ELR (cell line): ENCODE results near the gene POLR2J3.
"Not testable (repeated sequence)": the region's sequence is repeated elsewhere in the genome, so short reads cannot be mapped to it uniquely, and the experiment has no call there.

ENCODE experiments used
- DNase-seq: peaks from one replicate; pipeline ENCODE4 v3.0.0-alpha.2; 2015; ENCODE audit warnings: low read depth

The POLR2J3 gene

GRCh38 chr7:102583495-102583894 is 11.1 kb upstream of the POLR2J3 start:
- DNase-seq, result not testable (repeated sequence)

- not testable (repeated sequence) for DNase-seq
Measured at GRCh38 chr7:102581722-102582121, 9.3 kb upstream of the POLR2J3 start.

GRCh38 chr7:102578486-102578885 is 6.1 kb upstream of the POLR2J3 start:
- DNase-seq, result not testable (repeated sequence)

GRCh38 chr7:102577315-102578240 is 5.2 kb upstream of the POLR2J3 start:
- DNase-seq, result not testable (repeated sequence)

GRCh38 chr7:102576363-102576762 is 4.0 kb upstream of the POLR2J3 start:
- DNase-seq, result not testable (repeated sequence)

GRCh38 chr7:102574607-102575006 is 2.2 kb upstream of the POLR2J3 start:
- not testable (repeated sequence) for DNase-seq

- DNase-seq, result not testable (repeated sequence)
Measured at GRCh38 chr7:102568620-102569019, 3.8 kb downstream of the POLR2J3 start.

GRCh38 chr7:102550808-102551422 is 21.5 kb downstream of the POLR2J3 start, which contains the start of gene SPDYE2:
TSS of gene SPDYE2 (plus strand) at chr7:102551226. CDS start at chr7:102553256, 2,030 bp downstream.
- DNase-seq, result not testable (repeated sequence)

GRCh38 chr7:102546353-102546752 is 26.0 kb downstream of the POLR2J3 start:
- DNase-seq, result not testable (repeated sequence)

GRCh38 chr7:102545288-102545687 is 27.1 kb downstream of the POLR2J3 start:
- DNase-seq, result not testable (repeated sequence)

GRCh38 chr7:102544372-102544771 is 28.0 kb downstream of the POLR2J3 start:
- not testable (repeated sequence) for DNase-seq

GRCh38 chr7:102543596-102543995 is 28.8 kb downstream of the POLR2J3 start, which contains the start of gene UPK3BL2:
TSS of gene UPK3BL2 (minus strand) at chr7:102543696. CDS start at chr7:102543636, 60 bp downstream.
- DNase-seq, result not testable (repeated sequence)

GRCh38 chr7:102542771-102543170 is 29.6 kb downstream of the POLR2J3 start:
- not testable (repeated sequence) for DNase-seq

- DNase-seq, result not testable (repeated sequence)
Measured at GRCh38 chr7:102542083-102542482, 30.3 kb downstream of the POLR2J3 start.

- DNase-seq, result not testable (repeated sequence)
Measured at GRCh38 chr7:102540604-102541003, 31.8 kb downstream of the POLR2J3 start.

- not testable (repeated sequence) for DNase-seq
Measured at GRCh38 chr7:102535062-102535615, 37.2 kb downstream of the POLR2J3 start.

- not testable (repeated sequence) for DNase-seq
Measured at GRCh38 chr7:102532127-102532526, 40.3 kb downstream of the POLR2J3 start.

- DNase-seq, result not testable (repeated sequence)
Measured at GRCh38 chr7:102531583-102531982, 40.8 kb downstream of the POLR2J3 start.

- not testable (repeated sequence) for DNase-seq
Measured at GRCh38 chr7:102527822-102528793, 44.3 kb downstream of the POLR2J3 start.

GRCh38 chr7:102527182-102527581 is 45.2 kb downstream of the POLR2J3 start:
- DNase-seq, result not testable (repeated sequence)

GRCh38 chr7:102524803-102525202 is 47.6 kb downstream of the POLR2J3 start:
- DNase-seq, result not testable (repeated sequence)
